ENCODE measurements around the gene DCC.

DCC gene

GRCh38 chr18:52897611-52898484 lies 557.9 kb downstream of the DCC start:
- TF ChIP-seq CTCF (IDR thresholded peaks at IDR 0.05; ENCODE audit: low read depth, low read length, missing control alignments) = no peak
- no peak for DNase-seq (ENCODE audit: extremely low read depth, low read depth)
- no peak overlapping the region for H3K4me3 ChIP-seq (replicated peaks; ENCODE audit: low read depth, low read length)

DNA sequence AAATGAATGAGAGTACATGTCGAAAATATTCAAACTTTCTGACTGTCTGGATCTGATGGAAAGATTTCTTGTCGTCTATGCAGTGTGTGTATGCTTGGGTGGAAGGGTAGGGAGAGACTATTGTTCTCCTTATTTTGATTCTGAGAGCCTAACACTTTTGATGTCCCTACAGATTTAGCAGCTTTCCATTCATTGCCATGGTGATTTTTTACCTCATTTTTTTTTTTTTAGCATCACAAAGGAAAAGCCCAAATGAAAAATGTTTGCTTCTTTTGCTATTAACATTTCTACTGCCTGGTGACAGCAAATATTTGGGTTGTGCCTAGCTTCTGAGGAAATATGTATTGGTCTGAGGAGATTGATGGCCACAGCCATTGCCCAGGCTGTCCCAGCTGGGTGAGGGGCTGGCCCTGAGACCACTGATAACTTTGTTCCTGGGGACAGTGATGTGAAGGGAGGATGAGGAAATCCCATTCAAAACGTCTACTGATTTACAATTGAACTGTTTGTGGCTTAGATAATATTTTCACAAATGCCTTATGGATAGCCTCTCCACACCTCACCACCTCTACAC lies 558.6 kb downstream of the DCC start:
- DNase-seq (ENCODE audit: extremely low read depth, low read depth) = no peak
- H3K4me3 ChIP-seq (replicated peaks; ENCODE audit: low read depth, low read length) = no peak overlapping the region
- TF ChIP-seq CTCF (IDR thresholded peaks at IDR 0.05; ENCODE audit: low read depth, low read length, missing control alignments) = no peak

GRCh38 chr18:52902188-52902587 lies 562.2 kb downstream of the DCC start:
- no peak for TF ChIP-seq CTCF (IDR thresholded peaks at IDR 0.05; ENCODE audit: low read depth, low read length, missing control alignments)
- no peak for DNase-seq (ENCODE audit: extremely low read depth, low read depth)
- no peak overlapping the region for H3K4me3 ChIP-seq (replicated peaks; ENCODE audit: low read depth, low read length)

GRCh38 chr18:52903857-52904256 lies 563.9 kb downstream of the DCC start:
- DNase-seq (ENCODE audit: extremely low read depth, low read depth) = no peak

DNA sequence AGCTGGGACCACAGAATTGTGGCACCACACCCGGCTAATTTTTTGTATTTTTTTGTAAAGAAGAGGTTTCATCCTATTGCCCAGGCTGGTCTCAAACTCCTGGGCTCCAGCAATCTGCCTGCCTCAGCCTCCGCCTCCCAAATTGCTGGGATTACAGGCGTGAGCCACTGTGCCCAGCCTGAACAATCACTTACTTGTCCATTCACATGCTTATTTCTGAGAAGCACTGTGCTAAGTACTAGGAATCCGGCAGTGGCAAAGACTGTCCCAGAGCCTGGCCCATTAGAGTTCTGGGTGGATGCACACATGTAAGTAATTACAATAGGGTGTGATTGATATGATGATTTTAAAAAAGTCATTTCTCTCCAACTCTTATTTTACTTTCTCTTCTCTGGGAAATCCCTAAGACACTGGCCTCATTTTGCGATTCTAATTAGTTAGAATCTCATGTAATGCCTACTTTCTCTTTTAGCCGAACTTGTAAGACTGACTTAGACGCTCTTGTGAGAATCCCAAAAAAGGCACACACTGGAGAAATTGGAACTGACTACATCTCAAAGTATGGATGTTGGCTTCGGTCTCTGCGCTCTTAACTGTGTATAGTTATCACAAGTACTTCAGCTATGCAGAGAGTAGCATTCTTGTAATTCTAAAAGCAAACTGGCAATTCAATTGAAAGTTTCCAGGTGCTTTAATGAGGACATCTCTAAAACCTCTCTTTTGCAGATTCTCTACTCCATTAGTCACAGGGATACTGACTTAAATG lies 567.7 kb downstream of the DCC start:
- H3K4me3 ChIP-seq (replicated peaks; ENCODE audit: low read depth, low read length) = no peak overlapping the region
- no peak for TF ChIP-seq CTCF (IDR thresholded peaks at IDR 0.05; ENCODE audit: low read depth, low read length, missing control alignments)
- no peak for DNase-seq (ENCODE audit: extremely low read depth, low read depth)

More at GRCh38 chr18:52903857-52904256, 563.9 kb downstream of the DCC start:
- no peak overlapping the region for H3K4me3 ChIP-seq (replicated peaks; ENCODE audit: low read depth, low read length)
- no peak for TF ChIP-seq CTCF (IDR thresholded peaks at IDR 0.05; ENCODE audit: low read depth, low read length, missing control alignments)

DNA sequence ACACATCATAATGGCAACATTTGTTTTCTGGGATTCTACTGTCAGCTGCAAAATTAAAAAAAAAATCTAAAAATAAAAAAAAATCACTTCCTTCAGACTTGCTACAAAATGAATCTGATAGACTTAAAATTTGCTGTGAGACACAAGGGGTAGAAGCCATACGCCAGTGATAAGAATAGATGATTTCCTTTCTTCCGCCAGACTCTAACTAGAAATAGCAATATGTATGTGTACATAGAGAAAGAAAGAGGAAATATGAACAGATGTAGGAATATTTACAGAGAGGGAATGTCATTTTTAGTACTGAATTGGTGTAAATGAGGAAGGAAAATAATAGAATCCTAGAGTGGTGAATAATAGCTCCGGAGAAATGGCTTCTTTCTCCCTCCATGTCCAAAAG lies 574.2 kb downstream of the DCC start:
- no peak overlapping the region for H3K4me3 ChIP-seq (replicated peaks; ENCODE audit: low read depth, low read length)
- no peak for DNase-seq (ENCODE audit: extremely low read depth, low read depth)
- TF ChIP-seq CTCF (IDR thresholded peaks at IDR 0.05; ENCODE audit: low read depth, low read length, missing control alignments) = no peak

Measured in HFF-Myc (cell line).